Measurements from ENCODE around the gene KIAA2012.

The KIAA2012 gene

DNA sequence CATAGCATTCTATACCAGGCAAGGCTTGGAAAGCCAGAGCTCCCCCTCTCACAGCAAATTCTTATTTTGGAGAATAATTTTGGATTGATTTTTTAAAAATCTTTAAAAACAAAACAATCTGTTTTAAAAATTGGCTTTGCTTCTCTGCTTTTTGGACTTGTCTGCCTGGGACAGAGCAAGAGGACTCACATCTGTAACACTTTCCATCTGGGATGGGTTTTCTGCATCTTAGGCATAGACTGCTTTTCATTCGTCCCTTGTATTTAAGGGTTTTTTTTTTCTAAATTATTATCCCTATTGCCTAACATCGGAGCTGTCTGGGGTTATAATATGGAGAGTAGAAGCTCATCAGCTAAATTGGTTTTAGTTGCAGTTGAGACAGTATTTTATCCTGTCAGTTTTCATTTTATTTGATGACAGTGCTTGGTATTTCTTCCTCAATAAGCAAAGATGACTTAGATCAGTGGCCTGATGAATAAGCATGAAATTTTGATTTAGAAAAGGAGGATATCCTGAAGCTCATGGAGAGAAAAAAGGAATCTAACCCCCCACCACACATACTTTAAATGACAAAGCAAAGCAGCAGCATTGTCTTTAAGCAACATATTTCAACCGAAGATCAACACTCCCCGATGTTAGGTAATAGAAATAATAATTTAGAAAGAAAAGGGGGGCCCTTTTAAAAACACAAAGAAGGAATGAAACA lies 41.7 kb upstream of the KIAA2012 start:
- TF ChIP-seq, protein P1, sequence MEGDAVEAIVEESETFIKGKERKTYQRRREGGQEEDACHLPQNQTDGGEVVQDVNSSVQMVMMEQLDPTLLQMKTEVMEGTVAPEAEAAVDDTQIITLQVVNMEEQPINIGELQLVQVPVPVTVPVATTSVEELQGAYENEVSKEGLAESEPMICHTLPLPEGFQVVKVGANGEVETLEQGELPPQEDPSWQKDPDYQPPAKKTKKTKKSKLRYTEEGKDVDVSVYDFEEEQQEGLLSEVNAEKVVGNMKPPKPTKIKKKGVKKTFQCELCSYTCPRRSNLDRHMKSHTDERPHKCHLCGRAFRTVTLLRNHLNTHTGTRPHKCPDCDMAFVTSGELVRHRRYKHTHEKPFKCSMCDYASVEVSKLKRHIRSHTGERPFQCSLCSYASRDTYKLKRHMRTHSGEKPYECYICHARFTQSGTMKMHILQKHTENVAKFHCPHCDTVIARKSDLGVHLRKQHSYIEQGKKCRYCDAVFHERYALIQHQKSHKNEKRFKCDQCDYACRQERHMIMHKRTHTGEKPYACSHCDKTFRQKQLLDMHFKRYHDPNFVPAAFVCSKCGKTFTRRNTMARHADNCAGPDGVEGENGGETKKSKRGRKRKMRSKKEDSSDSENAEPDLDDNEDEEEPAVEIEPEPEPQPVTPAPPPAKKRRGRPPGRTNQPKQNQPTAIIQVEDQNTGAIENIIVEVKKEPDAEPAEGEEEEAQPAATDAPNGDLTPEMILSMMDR (IDR thresholded peaks at IDR 0.05; ENCODE audit: insufficient read depth, low read length, poor library complexity, severe bottlenecking) = no peak
- Histone ChIP-seq H3K27me3 (replicated peaks; ENCODE audit: control insufficient read depth, insufficient read depth, low read length) (no peaks in the 10 kb centered on the region; the same call in 1 of the 2 replicates), H3K36me3 (ENCODE audit: control insufficient read depth, insufficient read depth, low read length) (no peaks in the 10 kb centered on the region), H3K4me3 (replicated peaks; ENCODE audit: low read depth, low read length) (no peak overlapping the region)
- DNase-seq (ENCODE audit: extremely low read depth, insufficient read length) = no peak

DNA sequence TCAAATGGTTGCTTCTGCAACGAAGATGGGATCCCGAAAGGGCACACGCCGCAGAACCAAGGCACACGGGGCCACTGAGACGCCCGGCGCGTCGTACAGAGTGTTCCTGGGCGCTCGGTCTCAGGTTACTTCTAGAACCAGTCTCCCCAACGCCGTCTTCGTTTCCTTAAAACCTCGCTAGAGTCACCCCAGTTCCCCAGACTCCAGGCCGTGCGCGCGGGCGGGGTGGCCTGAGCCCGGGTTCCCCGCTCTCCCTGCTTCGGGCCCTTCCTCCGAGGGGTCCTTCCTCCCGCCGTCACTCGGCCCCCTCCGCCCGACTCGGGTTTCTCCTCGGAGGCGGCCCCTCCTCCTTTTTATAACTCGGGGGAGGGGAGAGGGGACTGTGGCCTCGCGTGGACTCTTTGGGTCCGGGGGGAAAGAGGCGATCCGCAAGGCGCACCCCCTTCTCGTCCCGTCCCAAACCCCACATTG lies 40.2 kb upstream of the KIAA2012 start:
- no peaks in the 10 kb centered on the region; the same call in 1 of the 2 replicates for H3K27me3 ChIP-seq (replicated peaks; ENCODE audit: control insufficient read depth, insufficient read depth, low read length)
- TF ChIP-seq, protein P1 (IDR thresholded peaks at IDR 0.05; ENCODE audit: insufficient read depth, low read length, poor library complexity, severe bottlenecking) = no peak
- DNase-seq (ENCODE audit: extremely low read depth, insufficient read length) = no peak
- H3K4me3 ChIP-seq (replicated peaks; ENCODE audit: low read depth, low read length) = peak overlapping the region; percentile 76
- no peaks in the 10 kb centered on the region for H3K36me3 ChIP-seq (ENCODE audit: control insufficient read depth, insufficient read depth, low read length)

GRCh38 chr2:202033317-202034248 lies 39.5 kb upstream of the KIAA2012 start, which contains the start of gene FZD7:
Gene FZD7 (plus strand): TSS chr2:202033855. CDS start chr2:202034648, 793 bp downstream.
- TF ChIP-seq, protein P1 (IDR thresholded peaks at IDR 0.05; ENCODE audit: insufficient read depth, low read length, poor library complexity, severe bottlenecking) = peak; percentile 34
- peak; percentile 87 for DNase-seq (ENCODE audit: extremely low read depth, insufficient read length)
- no peaks in the 10 kb centered on the region; the same call in 1 of the 2 replicates for H3K27me3 ChIP-seq (replicated peaks; ENCODE audit: control insufficient read depth, insufficient read depth, low read length)
- peak within 1 kb of the TSS; percentile 76 for H3K4me3 ChIP-seq (replicated peaks; ENCODE audit: low read depth, low read length)
- H3K36me3 ChIP-seq (ENCODE audit: control insufficient read depth, insufficient read depth, low read length) = no peaks in the 10 kb centered on the region

DNA sequence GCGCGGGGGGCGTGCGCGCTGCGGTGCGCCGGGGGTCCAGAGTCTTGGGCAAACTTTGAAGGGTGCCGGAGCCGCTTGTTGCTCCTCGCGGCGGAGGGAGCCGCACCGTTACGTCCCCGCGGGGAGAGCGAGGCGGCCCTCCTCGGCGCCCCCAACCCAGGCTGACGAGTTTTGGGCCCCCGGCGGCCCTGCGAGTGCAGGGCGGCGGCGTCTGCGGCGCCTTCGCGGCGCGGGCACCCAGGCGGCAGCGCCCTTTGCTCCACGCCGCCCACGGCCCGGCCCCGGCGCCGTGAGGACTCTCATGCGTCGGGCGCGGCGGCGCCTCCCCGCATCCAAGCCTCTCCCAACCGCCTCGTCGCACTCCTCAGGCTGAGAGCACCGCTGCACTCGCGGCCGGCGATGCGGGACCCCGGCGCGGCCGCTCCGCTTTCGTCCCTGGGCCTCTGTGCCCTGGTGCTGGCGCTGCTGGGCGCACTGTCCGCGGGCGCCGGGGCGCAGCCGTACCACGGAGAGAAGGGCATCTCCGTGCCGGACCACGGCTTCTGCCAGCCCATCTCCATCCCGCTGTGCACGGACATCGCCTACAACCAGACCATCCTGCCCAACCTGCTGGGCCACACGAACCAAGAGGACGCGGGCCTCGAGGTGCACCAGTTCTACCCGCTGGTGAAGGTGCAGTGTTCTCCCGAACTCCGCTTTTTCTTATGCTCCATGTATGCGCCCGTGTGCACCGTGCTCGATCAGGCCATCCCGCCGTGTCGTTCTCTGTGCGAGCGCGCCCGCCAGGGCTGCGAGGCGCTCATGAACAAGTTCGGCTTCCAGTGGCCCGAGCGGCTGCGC lies 38.6 kb upstream of the KIAA2012 start:
- TF ChIP-seq, protein P1 (IDR thresholded peaks at IDR 0.05; ENCODE audit: insufficient read depth, low read length, poor library complexity, severe bottlenecking) = no peak
- no peaks in the 10 kb centered on the region; the same call in 1 of the 2 replicates for H3K27me3 ChIP-seq (replicated peaks; ENCODE audit: control insufficient read depth, insufficient read depth, low read length)
- peak overlapping the region; percentile 62 for H3K4me3 ChIP-seq (replicated peaks; ENCODE audit: low read depth, low read length)
- DNase-seq (ENCODE audit: extremely low read depth, insufficient read length) = peak; percentile 47
- no peaks in the 10 kb centered on the region for H3K36me3 ChIP-seq (ENCODE audit: control insufficient read depth, insufficient read depth, low read length)

Data from GM06990 (cell line).